ENCODE data around the gene ASPSCR1.

DNA sequence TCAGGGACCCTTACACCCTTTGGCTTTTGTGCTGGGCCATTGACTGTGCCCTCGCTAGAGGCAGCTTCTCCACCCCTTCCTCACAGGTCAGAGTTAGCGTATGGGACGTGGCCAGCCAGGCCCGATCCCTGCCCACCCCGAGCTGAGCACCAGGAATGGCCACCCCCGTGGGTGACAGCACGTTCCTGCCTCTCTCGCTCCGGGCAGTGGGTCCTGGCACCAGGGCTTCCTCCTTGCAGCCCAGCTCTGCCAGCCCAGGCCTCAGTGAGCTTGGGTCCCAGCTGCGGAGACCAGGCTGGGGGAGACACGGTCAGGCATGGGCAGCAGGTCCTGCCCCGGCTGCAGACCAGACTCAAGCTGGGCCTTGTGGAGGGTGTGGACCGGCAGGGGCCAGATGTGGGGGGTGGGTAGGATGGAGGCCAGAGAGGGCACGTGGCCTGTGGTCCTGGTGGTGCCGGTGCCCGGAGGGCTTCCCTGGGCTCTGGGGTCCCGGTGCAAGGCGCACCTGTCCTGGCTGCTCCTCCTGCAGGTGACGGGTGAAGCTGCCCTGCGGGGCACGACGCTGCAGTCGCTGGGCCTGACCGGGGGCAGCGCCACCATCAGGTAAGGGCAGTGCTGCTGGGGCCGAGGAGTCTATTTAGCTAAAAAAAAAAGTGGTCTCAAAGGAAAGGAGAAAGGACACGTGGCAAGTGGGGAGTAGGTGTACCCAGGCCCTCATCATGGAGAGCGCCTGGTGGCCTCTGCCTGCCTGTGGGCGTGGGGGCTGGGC, 18.2 kb downstream of the ASPSCR1 start:
- TF ChIP-seq ZNF790 (CRISPR knock-in tag; IDR thresholded peaks at IDR 0.05; ENCODE audit: borderline replicate concordance): no peak
- TF ChIP-seq NR1H2 (CRISPR knock-in tag; IDR thresholded peaks at IDR 0.05; ENCODE audit: borderline replicate concordance, low read depth): peak; percentile 78; the same call in 1 of the 2 replicates
- 0 out of 2 replicates have a peak, but pooled peaks have one; percentile 6 for TF ChIP-seq CREB1 (IDR thresholded peaks at IDR 0.05)
- no peak for TF ChIP-seq CREB1 (CRISPR knock-in tag; IDR thresholded peaks at IDR 0.05)
- peak; percentile 84; the same call in 1 of the 2 replicates for TF ChIP-seq PCBP1 (IDR thresholded peaks at IDR 0.05; ENCODE audit: borderline replicate concordance, low read depth, low read length)
- peak; percentile 86; the same call in 1 of the 2 replicates for TF ChIP-seq ZNF225 (CRISPR knock-in tag; IDR thresholded peaks at IDR 0.05)
- peak; percentile 30; the same call in 1 of the 2 replicates for TF ChIP-seq ZNF121 (CRISPR knock-in tag; IDR thresholded peaks at IDR 0.05)
- TF ChIP-seq, protein P1, sequence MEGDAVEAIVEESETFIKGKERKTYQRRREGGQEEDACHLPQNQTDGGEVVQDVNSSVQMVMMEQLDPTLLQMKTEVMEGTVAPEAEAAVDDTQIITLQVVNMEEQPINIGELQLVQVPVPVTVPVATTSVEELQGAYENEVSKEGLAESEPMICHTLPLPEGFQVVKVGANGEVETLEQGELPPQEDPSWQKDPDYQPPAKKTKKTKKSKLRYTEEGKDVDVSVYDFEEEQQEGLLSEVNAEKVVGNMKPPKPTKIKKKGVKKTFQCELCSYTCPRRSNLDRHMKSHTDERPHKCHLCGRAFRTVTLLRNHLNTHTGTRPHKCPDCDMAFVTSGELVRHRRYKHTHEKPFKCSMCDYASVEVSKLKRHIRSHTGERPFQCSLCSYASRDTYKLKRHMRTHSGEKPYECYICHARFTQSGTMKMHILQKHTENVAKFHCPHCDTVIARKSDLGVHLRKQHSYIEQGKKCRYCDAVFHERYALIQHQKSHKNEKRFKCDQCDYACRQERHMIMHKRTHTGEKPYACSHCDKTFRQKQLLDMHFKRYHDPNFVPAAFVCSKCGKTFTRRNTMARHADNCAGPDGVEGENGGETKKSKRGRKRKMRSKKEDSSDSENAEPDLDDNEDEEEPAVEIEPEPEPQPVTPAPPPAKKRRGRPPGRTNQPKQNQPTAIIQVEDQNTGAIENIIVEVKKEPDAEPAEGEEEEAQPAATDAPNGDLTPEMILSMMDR (CRISPR knock-in tag; IDR thresholded peaks at IDR 0.05): peak; percentile 84
- TF ChIP-seq, protein P2, sequence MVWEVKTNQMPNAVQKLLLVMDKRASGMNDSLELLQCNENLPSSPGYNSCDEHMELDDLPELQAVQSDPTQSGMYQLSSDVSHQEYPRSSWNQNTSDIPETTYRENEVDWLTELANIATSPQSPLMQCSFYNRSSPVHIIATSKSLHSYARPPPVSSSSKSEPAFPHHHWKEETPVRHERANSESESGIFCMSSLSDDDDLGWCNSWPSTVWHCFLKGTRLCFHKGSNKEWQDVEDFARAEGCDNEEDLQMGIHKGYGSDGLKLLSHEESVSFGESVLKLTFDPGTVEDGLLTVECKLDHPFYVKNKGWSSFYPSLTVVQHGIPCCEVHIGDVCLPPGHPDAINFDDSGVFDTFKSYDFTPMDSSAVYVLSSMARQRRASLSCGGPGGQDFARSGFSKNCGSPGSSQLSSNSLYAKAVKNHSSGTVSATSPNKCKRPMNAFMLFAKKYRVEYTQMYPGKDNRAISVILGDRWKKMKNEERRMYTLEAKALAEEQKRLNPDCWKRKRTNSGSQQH (CRISPR knock-in tag; IDR thresholded peaks at IDR 0.05; ENCODE audit: low read depth): peak; percentile 46; the same call in 1 of the 2 replicates
- no peak for TF ChIP-seq GABPA (IDR thresholded peaks at IDR 0.05; ENCODE audit: low read depth, low read length)
- TF ChIP-seq GABPA (CRISPR knock-in tag; IDR thresholded peaks at IDR 0.05; ENCODE audit: low read depth): no peak
